ENCODE data around the gene SGIP1.

Gene SGIP1

DNA sequence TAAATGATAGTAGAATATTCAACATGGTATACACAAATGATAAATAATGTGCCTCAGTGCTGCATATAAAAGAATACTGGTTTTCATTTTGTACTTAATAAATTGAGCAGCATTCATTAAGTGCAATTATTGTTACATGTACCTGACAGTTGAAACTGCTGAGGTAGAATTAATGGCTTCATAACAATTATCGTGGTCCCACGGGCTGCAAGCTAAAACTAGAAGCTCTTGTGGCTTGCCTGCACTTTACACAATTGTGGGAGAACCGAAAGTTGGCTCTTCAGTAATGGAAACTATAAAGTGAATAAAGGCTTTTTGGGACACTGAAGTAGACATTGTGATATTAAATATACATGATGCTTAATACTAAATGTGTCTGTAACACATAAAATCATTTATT is 243.9 kb downstream of the SGIP1 start:
- TF ChIP-seq, protein P1, sequence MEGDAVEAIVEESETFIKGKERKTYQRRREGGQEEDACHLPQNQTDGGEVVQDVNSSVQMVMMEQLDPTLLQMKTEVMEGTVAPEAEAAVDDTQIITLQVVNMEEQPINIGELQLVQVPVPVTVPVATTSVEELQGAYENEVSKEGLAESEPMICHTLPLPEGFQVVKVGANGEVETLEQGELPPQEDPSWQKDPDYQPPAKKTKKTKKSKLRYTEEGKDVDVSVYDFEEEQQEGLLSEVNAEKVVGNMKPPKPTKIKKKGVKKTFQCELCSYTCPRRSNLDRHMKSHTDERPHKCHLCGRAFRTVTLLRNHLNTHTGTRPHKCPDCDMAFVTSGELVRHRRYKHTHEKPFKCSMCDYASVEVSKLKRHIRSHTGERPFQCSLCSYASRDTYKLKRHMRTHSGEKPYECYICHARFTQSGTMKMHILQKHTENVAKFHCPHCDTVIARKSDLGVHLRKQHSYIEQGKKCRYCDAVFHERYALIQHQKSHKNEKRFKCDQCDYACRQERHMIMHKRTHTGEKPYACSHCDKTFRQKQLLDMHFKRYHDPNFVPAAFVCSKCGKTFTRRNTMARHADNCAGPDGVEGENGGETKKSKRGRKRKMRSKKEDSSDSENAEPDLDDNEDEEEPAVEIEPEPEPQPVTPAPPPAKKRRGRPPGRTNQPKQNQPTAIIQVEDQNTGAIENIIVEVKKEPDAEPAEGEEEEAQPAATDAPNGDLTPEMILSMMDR (IDR thresholded peaks at IDR 0.05), result no peak

DNA sequence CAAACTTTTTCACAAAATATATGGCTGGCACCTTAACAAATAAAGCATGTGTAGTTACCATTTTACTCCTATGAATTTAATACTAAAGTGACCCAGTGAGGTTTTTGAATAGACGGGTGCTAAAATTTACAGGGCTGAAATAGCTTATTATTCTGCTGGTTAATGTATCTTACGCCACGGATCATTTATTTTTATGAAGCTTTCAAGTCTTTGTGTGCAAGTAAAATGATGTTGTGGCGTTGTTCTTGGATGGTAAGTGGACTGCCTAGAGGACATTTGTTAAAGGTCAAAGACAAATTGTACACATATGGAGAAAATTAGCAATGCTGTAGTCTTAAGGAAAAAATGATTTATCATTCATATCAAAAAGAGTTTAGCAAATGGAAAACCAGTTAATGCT is 244.3 kb downstream of the SGIP1 start:
- TF ChIP-seq, protein P1 (IDR thresholded peaks at IDR 0.05), result no peak

DNA sequence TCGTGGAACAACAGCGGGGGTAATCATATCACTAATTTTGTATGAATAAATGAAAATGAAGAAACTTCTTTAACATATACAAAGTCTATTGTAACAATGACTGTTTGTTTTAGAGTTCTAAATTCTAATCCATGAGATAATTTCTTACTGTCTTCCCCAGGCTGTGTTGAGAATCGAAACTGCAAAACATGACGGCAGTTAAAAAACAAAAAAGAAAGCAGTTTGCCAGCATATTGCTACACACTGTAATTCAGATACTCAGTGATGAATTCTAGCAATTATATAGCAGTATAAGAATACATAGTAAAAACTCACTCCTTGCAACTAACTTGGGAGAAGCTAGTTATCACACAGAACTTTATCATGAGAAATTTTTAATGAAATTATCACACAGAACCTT is 245.0 kb downstream of the SGIP1 start:
- TF ChIP-seq, protein P1 (IDR thresholded peaks at IDR 0.05), result no peak

DNA sequence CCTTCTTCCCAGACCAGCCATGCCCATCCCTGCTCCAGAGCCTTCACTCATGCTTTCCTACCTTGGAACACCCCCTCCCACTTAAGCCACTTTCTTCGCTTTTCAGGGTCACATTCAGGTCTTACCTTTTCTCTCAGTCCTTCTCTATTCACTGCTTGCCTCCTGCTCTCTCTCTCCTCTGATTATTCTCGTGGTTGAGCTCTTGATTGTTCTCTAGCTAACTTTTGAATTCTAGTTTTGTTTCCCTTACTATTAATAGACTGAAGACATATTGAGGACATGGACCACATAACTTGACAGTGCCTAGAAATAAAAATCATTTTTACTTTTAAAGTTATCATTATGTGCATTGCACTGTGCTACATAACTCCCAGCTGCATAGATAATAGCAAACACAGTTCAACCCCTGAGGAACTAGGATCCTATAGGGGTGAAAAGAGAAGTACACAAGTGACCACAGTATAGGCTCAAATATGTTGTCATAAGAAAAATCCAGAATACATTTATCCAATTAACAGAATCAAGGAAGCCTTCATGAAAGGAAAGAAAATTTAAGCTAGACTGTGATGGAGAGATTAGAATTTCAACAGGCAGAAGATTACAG is 245.6 kb downstream of the SGIP1 start:
- TF ChIP-seq, protein P1 (IDR thresholded peaks at IDR 0.05), result no peak

DNA sequence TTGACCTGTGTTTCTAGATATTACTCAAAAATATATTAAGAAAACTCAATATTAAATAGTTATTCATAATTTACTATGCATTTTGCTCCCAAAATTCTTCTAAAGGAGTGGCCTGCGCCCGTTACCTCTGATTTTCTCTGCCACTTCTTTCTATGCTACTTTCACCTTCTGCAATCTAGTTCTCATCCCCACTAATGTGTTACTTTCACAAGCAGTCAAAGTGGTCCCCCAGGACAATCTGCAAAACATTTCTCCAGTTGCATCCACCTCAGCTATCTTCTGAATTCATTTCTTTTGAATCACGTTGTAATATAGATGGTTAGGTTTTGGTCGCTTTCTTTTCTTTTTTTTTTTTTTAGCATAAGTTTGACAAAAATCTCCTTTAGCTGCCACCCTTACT is 253.7 kb downstream of the SGIP1 start:
- TF ChIP-seq, protein P1 (IDR thresholded peaks at IDR 0.05), result no peak

DNA sequence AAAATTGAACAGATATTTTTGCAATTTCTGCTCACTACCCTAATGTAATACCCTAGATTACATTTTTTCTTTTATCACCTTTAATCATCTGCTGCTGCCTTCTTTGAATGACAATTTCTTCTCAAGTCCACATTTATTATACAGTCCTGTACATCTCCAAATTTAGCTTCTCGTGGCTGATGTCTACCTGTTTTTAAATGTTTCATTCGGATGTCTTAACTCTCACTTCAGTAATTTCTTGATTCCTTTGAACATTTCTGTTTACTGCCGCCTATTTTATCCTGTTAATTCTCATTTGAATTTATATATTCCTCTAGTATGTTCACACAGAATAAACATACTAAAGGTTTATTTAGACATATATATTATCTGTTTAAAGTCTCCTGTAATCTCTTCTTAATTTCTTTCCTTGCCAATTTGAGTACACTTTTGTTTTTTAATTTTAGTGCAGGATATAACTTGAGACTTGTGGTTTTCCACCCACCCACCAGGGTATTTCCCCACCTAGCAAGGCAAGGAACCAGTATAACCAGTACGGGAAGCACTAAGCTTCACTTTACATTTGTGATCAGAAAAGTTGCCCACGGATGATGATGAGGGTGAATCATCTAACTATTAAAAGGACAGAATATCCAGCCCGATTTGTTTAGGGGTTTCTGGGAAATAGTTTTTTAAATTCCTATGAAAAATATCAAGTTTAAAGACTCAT is 254.4 kb downstream of the SGIP1 start:
- TF ChIP-seq, protein P1 (IDR thresholded peaks at IDR 0.05), result no peak

DNA sequence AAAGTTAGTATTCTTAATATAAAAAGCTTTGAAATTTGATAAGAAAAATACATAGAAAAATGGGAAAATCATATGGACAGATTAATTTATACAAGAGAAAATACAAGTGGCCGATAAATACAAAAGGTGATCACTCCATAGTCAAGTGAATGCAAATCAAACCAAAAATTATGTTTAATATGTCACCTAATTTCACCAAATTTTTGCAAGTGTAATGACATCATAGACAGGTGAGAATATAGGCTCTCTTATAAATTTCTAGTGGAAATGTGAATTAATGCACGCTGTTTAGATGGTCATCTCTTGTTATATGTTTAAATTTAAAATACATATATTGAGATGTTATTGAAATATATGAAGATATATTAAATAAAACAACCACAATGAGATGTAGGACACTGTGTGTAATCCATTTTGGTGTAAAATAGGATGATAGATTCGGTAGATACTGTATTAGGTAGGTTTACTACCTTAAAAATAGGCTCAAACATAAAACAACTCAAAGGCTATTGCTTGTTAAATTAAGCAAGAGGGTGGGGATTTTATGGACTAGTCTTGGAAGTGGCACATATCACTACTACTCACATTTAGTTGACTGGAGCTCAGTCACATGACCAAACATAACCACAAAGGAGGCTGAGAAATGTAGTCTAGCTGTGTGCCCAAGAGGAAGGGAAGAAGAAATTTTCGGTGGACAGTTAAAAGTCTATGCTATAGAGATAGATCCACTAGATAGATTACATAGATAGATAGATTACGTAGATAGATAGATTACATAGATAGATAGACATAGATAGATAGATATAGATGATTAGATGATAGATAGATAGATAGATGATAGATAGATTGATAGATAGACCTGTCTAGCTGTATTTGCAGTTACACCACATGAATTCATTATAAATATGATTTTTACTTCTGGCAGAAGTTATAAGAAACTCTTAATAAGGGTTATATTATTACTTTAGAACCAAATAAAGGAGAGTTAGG is 258.0 kb downstream of the SGIP1 start:
- TF ChIP-seq, protein P1 (IDR thresholded peaks at IDR 0.05), result no peak
